ENCODE results near the gene LTO1. TPM values are rescaled to one million over a fixed set of nuclear protein-coding genes. Genes with fewer than 3 reads are reported as not detected.

Gene LTO1
- total and polyA plus RNA-seq, 2 of the 13 experiments (the other 11 are each of a cell fraction or from before 2014, with no cell fraction given) = 11.8 to 15.0 TPM

DNA sequence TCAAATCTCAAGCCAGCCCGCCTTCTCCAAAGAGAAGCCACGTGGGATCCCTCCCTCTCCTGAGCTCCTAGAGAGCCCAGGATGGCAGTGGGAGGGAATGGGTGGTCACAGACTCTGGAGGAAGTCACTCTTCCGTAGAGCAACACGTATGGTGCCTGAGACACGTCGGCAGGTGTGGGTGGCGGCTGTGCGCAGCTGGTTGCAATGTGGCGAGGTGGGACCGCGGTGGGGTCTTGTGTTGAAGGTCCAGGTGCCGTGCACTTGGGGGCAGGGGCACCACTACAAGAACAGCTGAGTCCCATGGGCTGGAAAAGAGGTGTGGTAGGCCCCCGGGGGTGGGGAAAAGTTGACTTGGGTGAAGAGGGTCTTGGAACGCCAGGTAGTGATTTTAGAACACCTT is 47.6 kb downstream of the LTO1 start:
- Histone ChIP-seq H3K4me1 (ENCODE audit: insufficient read depth, low read length) (no peaks in the 10 kb centered on the region), H3K27ac (ENCODE audit: extremely low read length, insufficient read depth, low read length) (no peak overlapping the region), H3K36me3 (replicated peaks in 1 of 2; ENCODE audit: control insufficient read depth in 1 of 2, insufficient read depth in 2 of 2, low read length in 2 of 2) (no peaks in the 10 kb centered on the region), H3K79me2 (ENCODE audit: insufficient read depth, low read length) (no peaks in the 10 kb centered on the region), H3K9me3 (ENCODE audit: low read length) (no peaks in the 10 kb centered on the region), H3K4me3 (replicated peaks in 1 of 3; ENCODE audit: insufficient read depth in 1 of 3, low read depth in 2 of 3, low read length in 3 of 3) (no peak overlapping the region), H3K9ac (ENCODE audit: insufficient read depth, low read depth, low read length) (no peak overlapping the region), H2AFZ (ENCODE audit: low read length) (no peak overlapping the region), H4K20me1 (ENCODE audit: insufficient read depth, low read length) (no peaks in the 10 kb centered on the region), H3K4me2 (ENCODE audit: low read depth, low read length) (no peak overlapping the region), H3K27me3 (ENCODE audit: control insufficient read depth in 1 of 2, insufficient read depth in 2 of 2, low read length in 2 of 2) (peaks cover 0 to 11% of the 10 kb centered on the region in 2 experiments; a peak in 1 of 5 replicates)
- in situ Hi-C loops (cut with HindIII; ENCODE audit: extremely low pct_ligation_motif_present, low pct_unique_long_range_greater_than_20kb) (loop anchor here (25.0 kb wide), 1 partner anchor 190 kb away; no protein-coding TSS in a partner anchor), intact Hi-C loops (cut with micrococcal nuclease; ENCODE audit: unreplicated experiment) (no loop called here)
- 51% methylated on average over 14 of the region's 14 CpGs for WGBS (ENCODE audit: low lambda C conversion rate)
- DNase-seq (ENCODE audit: low spot score) (no peak), ATAC-seq (no peak), FAIRE-seq (no peak)
- TF ChIP-seq SP5 (CRISPR knock-in tag; IDR thresholded peaks at IDR 0.05; ENCODE audit: borderline replicate concordance, low read depth) (no peak), EEA1 (CRISPR knock-in tag; IDR thresholded peaks at IDR 0.05; ENCODE audit: borderline replicate concordance) (no peak), ETV6 (CRISPR knock-in tag; conservative IDR thresholded peaks at IDR 0.05) (no peak), ZNF775 (CRISPR knock-in tag; IDR thresholded peaks at IDR 0.05; ENCODE audit: borderline replicate concordance) (no peak)
- TF ChIP-seq, protein P1, sequence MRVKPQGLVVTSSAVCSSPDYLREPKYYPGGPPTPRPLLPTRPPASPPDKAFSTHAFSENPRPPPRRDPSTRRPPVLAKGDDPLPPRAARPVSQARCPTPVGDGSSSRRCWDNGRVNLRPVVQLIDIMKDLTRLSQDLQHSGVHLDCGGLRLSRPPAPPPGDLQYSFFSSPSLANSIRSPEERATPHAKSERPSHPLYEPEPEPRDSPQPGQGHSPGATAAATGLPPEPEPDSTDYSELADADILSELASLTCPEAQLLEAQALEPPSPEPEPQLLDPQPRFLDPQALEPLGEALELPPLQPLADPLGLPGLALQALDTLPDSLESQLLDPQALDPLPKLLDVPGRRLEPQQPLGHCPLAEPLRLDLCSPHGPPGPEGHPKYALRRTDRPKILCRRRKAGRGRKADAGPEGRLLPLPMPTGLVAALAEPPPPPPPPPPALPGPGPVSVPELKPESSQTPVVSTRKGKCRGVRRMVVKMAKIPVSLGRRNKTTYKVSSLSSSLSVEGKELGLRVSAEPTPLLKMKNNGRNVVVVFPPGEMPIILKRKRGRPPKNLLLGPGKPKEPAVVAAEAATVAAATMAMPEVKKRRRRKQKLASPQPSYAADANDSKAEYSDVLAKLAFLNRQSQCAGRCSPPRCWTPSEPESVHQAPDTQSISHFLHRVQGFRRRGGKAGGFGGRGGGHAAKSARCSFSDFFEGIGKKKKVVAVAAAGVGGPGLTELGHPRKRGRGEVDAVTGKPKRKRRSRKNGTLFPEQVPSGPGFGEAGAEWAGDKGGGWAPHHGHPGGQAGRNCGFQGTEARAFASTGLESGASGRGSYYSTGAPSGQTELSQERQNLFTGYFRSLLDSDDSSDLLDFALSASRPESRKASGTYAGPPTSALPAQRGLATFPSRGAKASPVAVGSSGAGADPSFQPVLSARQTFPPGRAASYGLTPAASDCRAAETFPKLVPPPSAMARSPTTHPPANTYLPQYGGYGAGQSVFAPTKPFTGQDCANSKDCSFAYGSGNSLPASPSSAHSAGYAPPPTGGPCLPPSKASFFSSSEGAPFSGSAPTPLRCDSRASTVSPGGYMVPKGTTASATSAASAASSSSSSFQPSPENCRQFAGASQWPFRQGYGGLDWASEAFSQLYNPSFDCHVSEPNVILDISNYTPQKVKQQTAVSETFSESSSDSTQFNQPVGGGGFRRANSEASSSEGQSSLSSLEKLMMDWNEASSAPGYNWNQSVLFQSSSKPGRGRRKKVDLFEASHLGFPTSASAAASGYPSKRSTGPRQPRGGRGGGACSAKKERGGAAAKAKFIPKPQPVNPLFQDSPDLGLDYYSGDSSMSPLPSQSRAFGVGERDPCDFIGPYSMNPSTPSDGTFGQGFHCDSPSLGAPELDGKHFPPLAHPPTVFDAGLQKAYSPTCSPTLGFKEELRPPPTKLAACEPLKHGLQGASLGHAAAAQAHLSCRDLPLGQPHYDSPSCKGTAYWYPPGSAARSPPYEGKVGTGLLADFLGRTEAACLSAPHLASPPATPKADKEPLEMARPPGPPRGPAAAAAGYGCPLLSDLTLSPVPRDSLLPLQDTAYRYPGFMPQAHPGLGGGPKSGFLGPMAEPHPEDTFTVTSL (CRISPR knock-in tag; IDR thresholded peaks at IDR 0.05; ENCODE audit: borderline replicate concordance) = no peak
- TF ChIP-seq, protein P2, sequence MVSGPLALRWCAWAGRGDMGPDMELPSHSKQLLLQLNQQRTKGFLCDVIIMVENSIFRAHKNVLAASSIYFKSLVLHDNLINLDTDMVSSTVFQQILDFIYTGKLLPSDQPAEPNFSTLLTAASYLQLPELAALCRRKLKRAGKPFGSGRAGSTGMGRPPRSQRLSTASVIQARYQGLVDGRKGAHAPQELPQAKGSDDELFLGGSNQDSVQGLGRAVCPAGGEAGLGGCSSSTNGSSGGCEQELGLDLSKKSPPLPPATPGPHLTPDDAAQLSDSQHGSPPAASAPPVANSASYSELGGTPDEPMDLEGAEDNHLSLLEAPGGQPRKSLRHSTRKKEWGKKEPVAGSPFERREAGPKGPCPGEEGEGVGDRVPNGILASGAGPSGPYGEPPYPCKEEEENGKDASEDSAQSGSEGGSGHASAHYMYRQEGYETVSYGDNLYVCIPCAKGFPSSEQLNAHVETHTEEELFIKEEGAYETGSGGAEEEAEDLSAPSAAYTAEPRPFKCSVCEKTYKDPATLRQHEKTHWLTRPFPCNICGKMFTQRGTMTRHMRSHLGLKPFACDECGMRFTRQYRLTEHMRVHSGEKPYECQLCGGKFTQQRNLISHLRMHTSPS (CRISPR knock-in tag; IDR thresholded peaks at IDR 0.05; ENCODE audit: low read depth) = no peak
- CTCF ChIA-PET (ENCODE audit: low intra/inter-chr PET ratio, low total read pairs) = no interaction called here
- POLR2A ChIA-PET = no interaction called here
- BruUV-seq (replicated peaks) = no TSS peak

All from HepG2 (cell line).